HEK293 (cell line): ENCODE results near the gene SIM2.

Experiments used
- ATF2 ChIP-seq: fragments of 450-650 bp; formaldehyde crosslinking; IDR thresholded peaks from 2 replicates; pipeline ENCODE4 v1.5.1; 2016; ENCODE audit warnings: missing biosample characterization, missing genetic modification characterization, low read depth
- MYNN ChIP-seq: fragments of 450-650 bp; formaldehyde crosslinking; IDR thresholded peaks from 2 replicates; pipeline ENCODE4 v1.5.1; 2016; ENCODE audit warnings: missing biosample characterization, missing genetic modification characterization, borderline replicate concordance
- WT1 ChIP-seq: fragments of 450-650 bp; formaldehyde crosslinking; IDR thresholded peaks from 2 replicates; pipeline ENCODE4 v1.5.1; 2016; ENCODE audit warnings: missing biosample characterization, missing genetic modification characterization

GRCh38 chr21:36784947-36785346, 86.0 kb downstream of the SIM2 start:
- TF ChIP-seq MYNN (no peak), WT1 (tag by site-specific recombination) (no peak), ATF2 (tag by site-specific recombination) (no peak)
